ENCODE data around the gene KRTAP5-6. TPM values are rescaled to one million over a fixed set of nuclear protein-coding genes. Genes with fewer than 3 reads are reported as not detected.

KRTAP5-6 gene
- total RNA-seq, 2 experiments from 2014 or later = not detected

DNA sequence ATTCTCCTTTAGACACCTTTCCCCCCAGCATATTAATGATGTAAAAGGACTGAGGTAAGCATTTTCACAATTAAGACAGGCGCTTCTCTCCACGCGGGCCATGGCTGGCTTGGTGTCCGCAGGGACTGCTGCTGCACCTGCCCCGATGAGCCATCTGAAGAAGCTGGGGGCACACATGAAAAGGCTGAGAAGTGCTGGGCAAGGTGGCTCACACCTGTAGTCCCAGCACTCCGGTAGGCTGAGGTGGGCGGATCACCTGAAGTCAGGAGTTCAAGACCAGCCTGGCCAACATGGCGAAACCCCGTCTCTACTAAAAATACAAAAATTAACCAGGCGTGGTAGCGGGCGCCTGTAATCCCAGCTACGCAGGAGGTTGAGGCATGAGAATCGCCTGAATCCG is 21.3 kb downstream of the KRTAP5-6 start:
- CTCF ChIA-PET = interaction anchor here (1.8 to 1.9 kb wide), 2 partner anchors 25 to 66 kb away, joined by 5 to 9 read pairs; no protein-coding TSS in a partner anchor
- POLR2A ChIA-PET = interaction anchor here (0.6 kb wide), 1 partner anchor 90 kb away, joined by 6 read pairs; no protein-coding TSS in a partner anchor

DNA sequence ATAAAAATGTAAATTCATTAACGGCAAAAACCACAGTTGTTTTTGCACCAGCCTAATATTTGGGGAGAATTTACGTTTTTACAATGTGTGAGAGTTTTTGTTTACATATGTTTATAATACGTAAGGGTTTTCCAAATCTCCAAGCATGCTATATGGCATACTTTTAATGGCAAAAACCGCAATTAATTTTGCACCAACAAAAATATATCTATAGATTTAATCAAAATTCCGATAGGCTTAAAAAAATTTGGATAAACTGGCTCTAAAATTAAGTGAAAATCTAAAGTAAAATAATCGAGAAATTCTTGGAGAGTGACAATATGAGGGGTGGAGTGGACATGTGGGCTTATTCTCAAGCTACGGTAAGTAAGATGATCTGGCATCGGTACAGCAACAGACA is 22.8 kb downstream of the KRTAP5-6 start:
- ChIA-PET POLR2A (no interaction called here), CTCF (no interaction called here)

DNA sequence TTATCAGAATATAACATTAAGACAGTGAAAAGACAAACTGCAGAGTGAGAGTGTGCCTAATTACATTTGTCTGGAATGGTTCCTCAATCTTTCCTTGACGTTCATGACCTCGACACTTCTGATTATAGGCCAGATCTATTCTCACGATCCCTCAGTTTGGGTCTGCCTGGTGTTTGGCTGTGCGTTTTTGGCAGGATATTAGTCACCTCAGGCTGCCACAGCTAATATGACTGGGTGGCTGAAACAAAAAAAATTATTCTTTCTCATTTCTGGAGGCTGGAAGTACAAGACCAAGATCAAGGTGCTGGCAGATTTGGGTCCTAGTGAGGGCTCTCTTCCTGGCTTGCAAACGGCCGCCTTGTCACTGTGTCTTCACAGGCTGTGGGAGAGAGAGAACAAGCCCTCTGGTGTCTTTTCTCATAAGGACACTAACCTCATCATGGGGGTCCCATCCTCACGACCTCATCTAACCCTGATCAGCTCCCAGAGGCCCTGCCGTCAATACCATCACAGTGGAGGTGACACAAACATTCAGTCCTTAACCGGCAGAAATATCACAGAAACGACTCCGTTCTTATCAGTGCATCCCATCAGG is 30.2 kb downstream of the KRTAP5-6 start:
- ChIA-PET CTCF (interaction anchor here (0.7 to 1.0 kb wide), 3 partner anchors 21 to 105 kb away, joined by 3 to 4 read pairs (median 4); no protein-coding TSS in a partner anchor), POLR2A (no interaction called here)

DNA sequence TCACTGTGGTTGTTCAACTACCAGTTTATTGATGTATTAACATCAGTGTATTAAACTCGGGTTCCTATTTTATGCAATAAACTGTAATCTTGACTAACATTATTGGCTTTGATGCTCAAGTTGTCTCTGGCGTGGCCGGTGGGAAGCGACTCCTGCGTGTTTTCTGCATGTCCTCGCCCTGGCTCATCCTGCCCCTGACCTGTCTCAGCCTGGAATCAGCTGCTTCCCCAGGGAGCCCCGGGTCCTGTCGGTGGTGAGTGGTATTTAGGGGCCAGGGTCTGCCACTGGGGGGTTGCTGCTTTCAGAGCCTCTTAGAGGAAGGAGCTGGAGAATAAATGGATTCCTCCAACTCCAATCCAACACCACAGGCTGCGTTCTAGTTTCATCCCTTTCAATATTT is 30.9 kb downstream of the KRTAP5-6 start:
- CTCF ChIA-PET = no interaction called here
- POLR2A ChIA-PET = no interaction called here

DNA sequence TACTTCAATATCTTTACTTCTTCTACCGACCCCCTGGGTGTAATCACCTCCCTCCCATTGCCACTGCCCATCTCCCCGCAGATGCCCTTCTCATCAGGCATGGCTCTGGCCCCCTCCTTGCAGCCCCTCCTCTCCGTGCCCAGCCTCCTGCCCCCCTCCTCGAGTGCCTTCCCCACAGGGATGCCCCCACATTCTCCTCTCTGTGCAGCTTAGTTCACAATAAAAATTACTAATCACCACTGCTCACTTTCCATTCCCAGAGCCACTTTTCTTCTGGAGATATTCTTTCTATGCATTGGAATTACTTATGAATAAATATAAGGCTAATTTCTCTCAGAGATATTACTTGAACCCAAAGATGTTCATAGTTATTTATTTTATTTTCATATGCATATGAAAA is 31.3 kb downstream of the KRTAP5-6 start:
- POLR2A ChIA-PET = no interaction called here
- CTCF ChIA-PET = no interaction called here

DNA sequence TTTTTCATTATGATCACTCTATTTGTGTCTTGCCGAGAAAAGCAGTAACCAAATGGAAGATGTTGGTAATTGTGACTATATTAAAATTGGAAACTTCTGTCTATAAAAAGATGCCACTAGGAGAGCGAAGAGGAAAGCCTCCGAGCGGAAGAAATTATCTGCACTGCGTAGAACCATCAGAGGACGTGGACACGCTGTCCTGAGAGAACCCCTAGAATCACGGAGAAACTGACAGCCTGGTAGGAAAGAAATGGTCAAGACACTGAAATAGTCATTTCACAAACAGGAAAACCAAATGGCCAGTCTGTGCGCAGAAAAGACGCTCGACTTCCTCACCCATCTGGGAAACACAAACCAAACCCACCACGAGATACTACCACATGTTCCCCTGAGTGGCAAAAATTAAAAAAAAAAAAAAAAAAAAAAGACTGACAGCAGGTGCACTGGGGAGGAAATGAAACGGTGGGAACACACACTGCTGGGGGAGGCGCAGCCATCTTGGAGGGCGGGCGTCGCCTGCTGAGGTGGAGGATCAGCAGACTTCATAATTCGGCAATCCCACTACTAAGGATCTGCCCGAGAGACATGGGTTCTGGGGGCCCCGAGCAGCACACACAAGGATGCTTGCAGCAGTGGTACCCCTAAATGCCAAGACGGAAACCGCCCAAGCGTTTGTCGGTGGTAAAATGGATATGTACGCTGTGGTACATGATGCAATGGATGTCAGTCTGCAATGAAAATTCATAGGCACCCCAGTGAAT is 32.1 kb downstream of the KRTAP5-6 start:
- ChIA-PET POLR2A (interaction anchor here (0.6 kb wide), 1 partner anchor 35 kb away, joined by 3 read pairs; no protein-coding TSS in a partner anchor), CTCF (no interaction called here)

DNA sequence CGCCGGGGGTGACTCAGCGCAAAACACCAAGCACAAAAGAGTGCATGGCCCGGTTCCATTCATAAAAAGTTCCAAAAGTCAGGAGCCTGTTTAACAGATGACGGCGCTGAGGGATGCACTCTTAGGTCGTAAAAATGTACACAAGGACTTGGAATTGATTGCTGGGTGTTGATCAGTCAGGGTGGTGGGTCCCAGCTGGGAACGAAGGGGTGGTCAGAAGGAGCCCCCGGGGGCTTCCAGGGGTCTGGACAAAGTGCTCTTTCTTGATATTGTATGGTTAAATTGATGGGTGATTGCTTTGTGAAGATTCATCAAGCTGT is 32.7 kb downstream of the KRTAP5-6 start:
- ChIA-PET POLR2A (interaction anchor here (0.6 kb wide), 1 partner anchor 36 kb away, joined by 3 read pairs; no protein-coding TSS in a partner anchor), CTCF (interaction anchor here (1.3 kb wide), 1 partner anchor 36 kb away, joined by 3 read pairs; no protein-coding TSS in a partner anchor)

DNA sequence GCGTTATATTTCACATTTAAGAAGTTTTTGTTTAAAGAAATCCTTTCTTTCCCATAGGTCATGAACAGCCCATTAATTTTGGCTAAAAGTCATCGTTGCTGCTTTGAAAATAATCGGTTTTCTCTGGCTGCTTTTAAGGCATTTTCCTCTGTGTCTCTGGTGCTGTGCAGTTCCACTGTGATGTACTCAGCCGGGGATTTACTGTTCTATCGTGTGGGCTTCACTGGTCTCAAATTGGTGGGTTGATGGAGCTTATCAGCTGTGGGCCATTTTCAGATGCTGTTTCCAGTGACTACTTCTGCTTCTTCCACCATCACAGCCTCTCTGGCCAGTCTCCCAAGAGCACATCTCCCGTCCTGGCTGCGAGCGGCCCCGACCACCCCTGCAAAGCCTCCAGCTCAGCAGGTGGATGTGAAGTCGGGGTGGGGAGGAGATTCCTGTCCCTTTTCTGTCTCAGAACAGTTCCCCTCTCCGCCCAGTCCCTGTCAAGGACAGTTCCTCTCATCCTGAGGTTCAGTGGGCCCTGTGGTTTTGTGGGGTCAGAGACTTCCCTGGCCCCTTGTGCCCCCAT is 33.1 kb downstream of the KRTAP5-6 start:
- ChIA-PET CTCF (interaction anchor here (1.3 kb wide), 1 partner anchor 36 kb away, joined by 3 read pairs; no protein-coding TSS in a partner anchor), POLR2A (interaction anchor here (0.6 kb wide), 1 partner anchor 36 kb away, joined by 3 read pairs; no protein-coding TSS in a partner anchor)

DNA sequence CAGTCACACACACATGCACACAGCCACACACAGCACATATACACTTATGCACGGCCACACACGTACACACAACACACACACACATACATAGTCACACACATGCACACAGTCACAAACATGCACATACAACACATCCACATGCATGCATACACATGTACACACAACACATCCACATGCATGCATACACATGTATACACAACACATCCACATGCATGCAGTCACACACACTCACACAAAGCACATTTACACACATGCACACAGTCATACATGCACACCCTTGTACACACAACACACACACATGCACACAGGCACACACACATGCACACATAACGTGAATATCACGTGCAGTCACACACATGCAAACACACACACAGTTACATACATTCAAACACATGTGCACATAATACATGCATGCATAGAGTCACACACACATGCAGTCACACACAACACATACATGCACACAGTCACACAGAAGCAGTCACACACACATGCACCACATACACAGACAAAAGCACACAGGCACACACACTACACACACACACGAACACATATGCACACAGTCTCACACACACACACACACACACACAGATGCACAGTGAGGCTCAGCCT is 34.6 kb downstream of the KRTAP5-6 start:
- POLR2A ChIA-PET = no interaction called here
- CTCF ChIA-PET = no interaction called here

DNA sequence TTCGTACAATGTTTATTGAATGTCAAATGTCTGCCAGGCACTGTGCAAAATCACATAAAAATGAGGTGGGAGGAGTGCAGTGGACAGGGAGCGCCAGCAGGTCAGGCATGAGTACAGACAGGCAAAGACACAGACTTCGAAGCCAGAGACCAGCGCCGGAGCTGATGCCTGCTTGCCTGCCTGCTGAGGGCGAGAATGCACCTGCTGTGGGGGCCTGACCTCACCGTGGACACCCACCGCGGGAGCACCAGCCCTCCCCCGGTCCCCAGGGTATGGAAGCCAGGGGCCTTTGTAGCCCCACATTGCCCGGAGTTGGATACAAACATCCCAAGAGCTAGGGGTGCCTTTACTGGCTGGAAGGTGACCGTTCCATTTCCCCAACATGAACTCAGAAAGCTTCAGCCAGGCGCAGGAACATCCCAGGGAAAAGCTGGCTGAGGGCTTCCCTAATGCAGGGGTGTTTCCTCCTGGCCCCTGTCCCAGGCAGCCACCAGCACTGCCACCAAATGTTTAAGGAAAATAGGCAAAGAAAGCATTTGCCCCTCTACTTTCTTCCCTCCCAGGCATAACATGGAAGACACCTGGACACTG is 35.5 kb downstream of the KRTAP5-6 start:
- ChIA-PET POLR2A (interaction anchor here (0.6 kb wide), 1 partner anchor 60 kb away, joined by 10 read pairs; no protein-coding TSS in a partner anchor), CTCF (no interaction called here)

DNA sequence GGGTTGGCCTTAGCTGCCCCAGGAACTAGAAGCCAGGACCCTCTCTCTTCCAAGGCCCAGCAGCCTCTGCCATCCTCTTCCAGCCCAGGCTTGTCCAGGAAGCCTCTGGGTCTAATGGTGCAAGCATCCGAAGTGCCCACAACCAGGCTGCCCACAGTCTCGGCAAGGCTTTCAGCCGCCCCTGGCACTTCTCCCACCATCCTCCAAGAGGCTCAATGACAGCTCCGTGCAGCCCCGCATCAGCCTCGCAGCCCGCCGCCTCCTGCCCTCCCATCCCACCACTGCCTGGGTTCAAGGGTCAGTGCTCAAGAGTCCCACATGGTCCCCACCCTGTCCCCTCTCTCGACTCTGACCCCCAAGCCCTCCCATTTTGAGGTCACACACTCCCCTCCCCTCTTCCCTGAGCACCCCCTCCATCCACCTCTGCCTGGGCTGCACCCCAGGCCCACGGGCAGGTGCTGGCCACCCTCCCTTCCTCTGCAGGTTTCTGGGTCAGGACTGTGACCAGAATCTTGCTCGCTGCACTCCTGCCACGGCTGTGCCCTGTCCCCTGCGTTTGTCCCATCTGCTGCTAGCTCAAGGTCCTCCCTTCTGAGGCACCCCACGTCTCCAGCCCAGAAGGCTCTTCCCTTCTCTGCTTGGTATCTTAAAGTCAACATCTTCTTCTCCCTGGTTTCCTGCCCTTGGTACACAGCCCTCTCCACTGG is 36.2 kb downstream of the KRTAP5-6 start:
- CTCF ChIA-PET = interaction anchor here (0.6 to 2.2 kb wide), 2 partner anchors 25 to 51 kb away, joined by 3 to 6 read pairs; no protein-coding TSS in a partner anchor

DNA sequence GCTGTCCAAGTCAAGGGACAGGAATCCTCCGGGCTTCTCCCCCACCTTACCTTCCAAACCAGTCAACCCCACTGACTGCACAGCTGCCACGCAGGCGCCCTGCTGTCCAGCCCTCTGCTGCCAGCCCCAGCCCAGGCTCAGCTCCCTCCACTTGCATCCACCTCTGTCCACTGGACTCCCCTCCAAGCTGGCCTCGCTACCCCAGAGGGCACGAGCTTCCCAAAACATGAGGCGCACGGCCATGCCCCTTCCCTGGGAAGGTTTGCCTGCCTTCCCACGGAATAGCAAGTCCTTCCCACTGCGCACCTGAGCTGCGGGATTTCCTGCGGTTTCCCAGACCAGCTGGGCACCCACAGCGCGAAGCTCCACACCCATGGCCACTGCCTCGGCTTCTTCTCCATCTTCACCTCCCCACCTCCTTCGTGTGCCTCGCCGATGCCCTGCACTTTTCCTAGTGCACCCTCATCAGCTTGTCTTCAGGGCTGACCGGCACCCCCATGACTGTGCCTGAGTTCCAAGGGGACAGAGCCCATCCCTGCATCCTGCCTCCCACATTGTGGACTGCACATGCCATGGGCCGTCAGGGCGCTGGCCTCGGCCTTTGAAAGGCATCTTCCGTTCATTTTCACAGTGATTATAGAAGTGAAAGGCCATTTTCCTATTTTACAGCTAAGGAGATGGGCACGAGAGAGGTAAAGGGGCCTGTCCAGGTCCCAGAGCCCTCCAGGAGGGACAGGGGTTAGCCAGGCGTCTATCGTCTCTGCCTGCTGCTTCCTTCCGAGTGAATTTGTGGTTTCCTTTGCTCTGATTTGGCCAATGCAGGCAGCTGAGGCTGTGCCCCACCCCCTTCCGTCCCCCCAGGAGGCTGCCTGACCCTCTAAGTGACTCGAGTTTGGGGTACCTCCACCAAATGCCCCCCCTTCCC is 37.0 kb downstream of the KRTAP5-6 start:
- CTCF ChIA-PET = interaction anchor here (0.6 to 2.2 kb wide), 2 partner anchors 24 to 52 kb away, joined by 3 to 6 read pairs; no protein-coding TSS in a partner anchor
- POLR2A ChIA-PET = no interaction called here

More for the DNA sequence above, 36.2 kb downstream of the KRTAP5-6 start:
- POLR2A ChIA-PET = interaction anchor here (0.6 kb wide), 1 partner anchor 60 kb away, joined by 10 read pairs; no protein-coding TSS in a partner anchor

DNA sequence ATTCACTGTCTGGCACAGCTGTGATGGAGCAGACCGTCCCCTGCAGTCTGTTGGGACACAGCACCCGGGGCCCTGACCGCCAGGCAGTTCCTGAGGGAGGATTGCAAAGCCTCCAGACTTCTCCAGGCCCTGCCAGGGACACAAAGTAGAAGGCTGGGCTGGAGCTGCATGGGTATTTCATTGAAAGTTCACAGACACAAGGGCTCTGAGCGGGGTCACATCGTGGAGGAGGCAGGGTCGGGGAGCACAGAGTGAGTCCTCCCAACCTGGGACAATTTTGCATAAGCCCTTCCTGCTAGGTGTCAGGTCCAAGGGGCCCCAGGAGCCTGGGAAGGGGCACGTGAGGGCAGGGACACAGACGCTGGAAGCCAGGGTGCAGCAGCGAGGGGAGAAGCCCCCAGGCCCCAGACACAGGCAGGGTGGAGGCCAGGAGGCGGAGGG is 37.7 kb downstream of the KRTAP5-6 start:
- ChIA-PET POLR2A (no interaction called here), CTCF (interaction anchor here (2.2 kb wide), 1 partner anchor 23 kb away, joined by 6 read pairs; no protein-coding TSS in a partner anchor)

DNA sequence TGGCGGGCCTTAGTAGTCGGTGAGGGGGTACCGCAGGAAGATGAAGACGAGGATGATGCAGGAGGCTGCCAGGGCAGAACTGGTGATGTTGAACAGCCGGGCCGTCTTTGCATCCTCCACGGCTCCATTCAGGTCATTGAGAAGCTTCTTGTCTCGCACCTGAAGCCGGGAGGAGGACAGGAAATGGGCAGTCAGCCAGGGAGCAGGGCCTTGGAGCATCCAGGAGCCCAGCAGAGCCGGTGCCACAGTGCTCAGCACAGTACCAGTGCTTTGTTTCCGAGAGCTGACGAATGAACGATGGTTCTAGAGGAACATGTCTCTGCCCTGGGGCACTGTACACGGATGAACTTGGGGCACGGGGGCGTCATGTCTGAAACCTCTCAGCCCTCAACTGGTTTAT is 38.3 kb downstream of the KRTAP5-6 start:
- CTCF ChIA-PET = interaction anchor here (2.2 kb wide), 1 partner anchor 23 kb away, joined by 6 read pairs; no protein-coding TSS in a partner anchor
- POLR2A ChIA-PET = no interaction called here

DNA sequence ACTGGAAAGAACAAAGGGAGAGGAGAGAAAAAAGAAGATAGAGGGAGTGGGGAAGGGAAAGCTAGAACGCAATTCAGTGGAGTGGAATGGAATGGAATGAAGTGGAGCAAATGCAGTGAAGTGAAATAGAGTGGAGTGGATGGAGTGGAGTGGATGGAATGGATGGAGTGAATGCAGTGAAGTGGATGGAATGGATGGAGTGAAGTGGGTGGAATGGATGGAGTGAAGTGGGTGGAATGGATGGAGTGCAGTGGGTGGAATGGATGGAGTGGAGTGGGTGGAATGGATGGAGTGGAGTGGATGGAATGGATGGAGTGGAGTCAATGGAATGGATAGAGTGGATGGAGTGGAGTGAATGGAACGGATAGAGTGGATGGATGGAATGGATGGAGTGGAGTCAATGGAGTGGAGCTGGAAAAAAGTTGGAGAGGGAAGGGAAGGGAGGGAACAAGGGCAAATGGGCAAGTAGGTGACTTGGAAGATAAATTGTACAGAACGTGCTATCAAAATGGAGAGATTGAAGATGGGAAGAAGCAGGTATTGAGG is 39.5 kb downstream of the KRTAP5-6 start:
- ChIA-PET POLR2A (no interaction called here), CTCF (interaction anchor here (0.9 to 1.3 kb wide), 3 partner anchors 43 to 96 kb away, joined by 3 to 4 read pairs (median 3); no protein-coding TSS in a partner anchor)

DNA sequence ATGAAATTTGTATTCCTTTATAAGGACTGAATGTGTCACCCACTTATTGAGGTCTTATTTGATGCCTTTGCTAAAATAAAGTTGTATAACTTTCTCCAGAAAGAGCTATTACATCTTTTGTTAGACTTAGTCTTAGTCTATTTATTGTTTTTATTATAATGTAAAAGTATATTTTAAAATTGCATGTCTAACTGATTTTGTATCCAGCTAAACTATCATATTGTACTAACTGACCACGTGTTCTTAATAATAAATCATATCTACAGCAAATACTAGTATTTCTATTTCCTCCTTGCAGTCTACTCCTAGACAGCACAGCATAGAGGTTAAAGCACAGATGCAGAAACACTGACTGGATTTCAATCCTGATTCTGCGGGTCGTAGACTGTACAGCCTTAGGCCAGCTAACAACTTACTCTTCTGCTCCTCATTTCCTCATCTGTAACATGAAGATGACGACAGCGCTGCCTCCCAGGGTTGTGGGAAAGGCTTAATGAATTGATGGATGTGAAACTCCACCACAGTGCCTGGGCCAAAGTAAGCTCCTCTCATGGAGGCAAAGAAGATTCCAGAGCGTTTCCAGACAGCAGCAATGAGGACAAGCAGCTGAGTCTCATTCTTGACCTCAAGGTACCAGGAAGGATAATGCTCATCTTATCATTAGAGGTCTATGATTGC is 40.2 kb downstream of the KRTAP5-6 start:
- CTCF ChIA-PET = interaction anchor here (0.9 to 1.3 kb wide), 3 partner anchors 43 to 95 kb away, joined by 3 to 4 read pairs (median 3); no protein-coding TSS in a partner anchor
- POLR2A ChIA-PET = no interaction called here

DNA sequence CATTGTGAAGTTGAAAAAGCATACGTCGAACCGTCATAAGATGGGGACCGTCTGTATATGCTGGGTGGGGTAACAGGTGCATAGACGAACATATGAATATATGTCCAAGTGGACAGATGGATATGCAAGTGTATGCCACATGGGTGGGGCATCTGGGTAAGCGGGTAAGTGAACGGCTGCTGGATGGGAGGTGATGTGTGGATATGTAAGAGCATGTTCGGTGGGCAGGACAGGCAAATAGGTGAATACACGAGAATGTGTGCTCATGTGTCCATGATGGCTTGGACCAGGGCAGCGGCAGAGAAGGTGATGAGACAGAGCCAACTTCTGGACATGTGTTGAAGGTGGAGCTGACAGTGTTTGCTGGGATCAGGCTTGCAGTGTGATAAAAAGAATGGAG is 41.4 kb downstream of the KRTAP5-6 start:
- CTCF ChIA-PET = interaction anchor here (1.0 to 1.4 kb wide), 2 partner anchors 44 to 94 kb away, joined by 3 to 4 read pairs; no protein-coding TSS in a partner anchor
- POLR2A ChIA-PET = no interaction called here
